H9 (cell line): ENCODE results near the gene CCSER1. TPM values are rescaled to one million over a fixed set of nuclear protein-coding genes. Genes with fewer than 3 reads are reported as not detected.

Experiments
- DNase-seq: peaks from one replicate; pipeline ENCODE4 v3.0.0-alpha.2; 2017
- H2AFZ ChIP-seq: one replicate; pipeline ENCODE4 v1.6.1; 2013; ENCODE audit warnings: mild to moderate bottlenecking, low read length, control low read depth, moderate library complexity
- H2AK5ac ChIP-seq: 2 replicates; pipeline ENCODE4 v1.6.1; 2013; ENCODE audit warnings: low read length, control low read depth, mixed read lengths; ENCODE audit not compliant: insufficient read length
- H2BK120ac ChIP-seq: one replicate; pipeline ENCODE4 v1.6.1; 2013; ENCODE audit warnings: low read depth, mild to moderate bottlenecking, low read length, control low read depth, inconsistent platforms; ENCODE audit not compliant: poor library complexity, severe bottlenecking
- H2BK12ac ChIP-seq: 2 replicates; pipeline ENCODE4 v1.6.1; 2013; ENCODE audit warnings: low read length, control low read depth, mixed read lengths, low read depth; ENCODE audit not compliant: insufficient read length
- H2BK15ac ChIP-seq: 2 replicates; pipeline ENCODE4 v1.6.1; 2013; ENCODE audit warnings: low read depth, low read length, control low read depth
- H2BK20ac ChIP-seq: one replicate; pipeline ENCODE4 v1.6.1; 2013; ENCODE audit warnings: low read depth, mild to moderate bottlenecking, low read length, control low read depth, inconsistent platforms; ENCODE audit not compliant: poor library complexity, severe bottlenecking
- H2BK5ac ChIP-seq: 2 replicates; pipeline ENCODE4 v1.6.1; 2013; ENCODE audit warnings: low read length, control low read depth, mixed read lengths; ENCODE audit not compliant: insufficient read length
- H3K14ac ChIP-seq: 2 replicates; pipeline ENCODE4 v1.6.1; 2013; ENCODE audit warnings: low read length, control low read depth; ENCODE audit not compliant: insufficient read depth
- H3K18ac ChIP-seq: 2 replicates; pipeline ENCODE4 v1.6.1; 2013; ENCODE audit warnings: low read depth, mild to moderate bottlenecking, mixed read lengths, low read length, control low read depth; ENCODE audit not compliant: insufficient read length
- H3K23ac ChIP-seq: 2 replicates; pipeline ENCODE4 v1.6.1; 2013; ENCODE audit warnings: low read length, control low read depth, mixed read lengths, low read depth; ENCODE audit not compliant: insufficient read length
- H3K23me2 ChIP-seq: 2 replicates; pipeline ENCODE4 v1.6.1; 2013; ENCODE audit warnings: low read depth, mild to moderate bottlenecking, mixed read lengths, low read length, control low read depth; ENCODE audit not compliant: insufficient read length, poor library complexity, severe bottlenecking
- H3K27ac ChIP-seq: 2 replicates; pipeline ENCODE4 v1.5.1; 2013; ENCODE audit warnings: low read length, control low read depth, mixed read lengths, low read depth; ENCODE audit not compliant: insufficient read length
- H3K27me3 ChIP-seq: 2 replicates; pipeline ENCODE4 v1.6.1; 2013; ENCODE audit warnings: low read length, control low read depth, inconsistent platforms; ENCODE audit not compliant: insufficient read depth
- H3K4ac ChIP-seq: 2 replicates; pipeline ENCODE4 v1.6.1; 2013; ENCODE audit warnings: low read depth, mild to moderate bottlenecking, control low read depth, inconsistent platforms, low read length, moderate library complexity
- H3K4me1 ChIP-seq: 2 replicates; pipeline ENCODE4 v1.6.1; 2013; ENCODE audit warnings: low read length, control low read depth, inconsistent platforms; ENCODE audit not compliant: insufficient read depth
- H3K4me2 ChIP-seq: 2 replicates; pipeline ENCODE4 v1.6.1; 2013; ENCODE audit warnings: low read length, control low read depth, mixed read lengths; ENCODE audit not compliant: insufficient read length, insufficient read depth
- H3K56ac ChIP-seq: 2 replicates; pipeline ENCODE4 v1.6.1; 2013; ENCODE audit warnings: low read depth, mild to moderate bottlenecking, mixed read lengths, low read length, control low read depth; ENCODE audit not compliant: insufficient read length
- H3K79me1 ChIP-seq: 2 replicates; pipeline ENCODE4 v1.6.1; 2013; ENCODE audit warnings: low read depth, mild to moderate bottlenecking, moderate library complexity, low read length, control low read depth, inconsistent platforms; ENCODE audit not compliant: insufficient read depth, poor library complexity, severe bottlenecking
- H3K79me2 ChIP-seq: 2 replicates; pipeline ENCODE4 v1.6.1; 2013; ENCODE audit warnings: low read length, control low read depth, inconsistent platforms; ENCODE audit not compliant: insufficient read depth
- H3K9ac ChIP-seq: 2 replicates; pipeline ENCODE4 v1.6.1; 2013; ENCODE audit warnings: low read length, control low read depth, mixed read lengths; ENCODE audit not compliant: insufficient read length; ENCODE audit errors: extremely low read depth
- H3K9me3 ChIP-seq: one replicate; pipeline ENCODE4 v1.6.1; 2013; ENCODE audit warnings: low read depth, low read length, inconsistent platforms; ENCODE audit not compliant: control insufficient read depth
- H3T11ph ChIP-seq: one replicate; pipeline ENCODE4 v1.6.1; 2013; ENCODE audit warnings: mild to moderate bottlenecking, low read length, control low read depth, inconsistent platforms
- H4K20me1 ChIP-seq: one replicate; pipeline ENCODE4 v1.6.1; 2013; ENCODE audit not compliant: control insufficient read depth, insufficient read length, insufficient read depth
- H4K5ac ChIP-seq: 2 replicates; pipeline ENCODE4 v1.6.1; 2013; ENCODE audit warnings: low read depth, mild to moderate bottlenecking, mixed read lengths, low read length, control low read depth; ENCODE audit not compliant: insufficient read length
- H4K8ac ChIP-seq: replicated peaks from 2 replicates; pipeline ENCODE4 v1.6.1; 2013; ENCODE audit warnings: low read length, control low read depth, mixed read lengths, low read depth; ENCODE audit not compliant: insufficient read length
- H4K91ac ChIP-seq: 2 replicates; pipeline ENCODE4 v1.6.1; 2013; ENCODE audit warnings: low read depth, mild to moderate bottlenecking, moderate library complexity, mixed read lengths, low read length, control low read depth; ENCODE audit not compliant: insufficient read length
- H3K27ac Mint-ChIP-seq, 3 experiments: 2 replicates in 2 of 3; 3 replicates in 1 of 3; pipeline ENCODE4 v1.8.0; 2020 to 2021; ENCODE audit warnings: mixed read lengths in 3 of 3, mild to moderate bottlenecking in 1 of 3, moderate library complexity in 1 of 3
- H3K27me3 Mint-ChIP-seq: 2 replicates; pipeline ENCODE4 v1.8.0; 2021; ENCODE audit warnings: low read depth, mild to moderate bottlenecking, moderate library complexity, mixed read lengths
- H3K36me3 Mint-ChIP-seq, 3 experiments: 2 replicates in 2 of 3; 3 replicates in 1 of 3; pipeline ENCODE4 v1.8.0; 2020 to 2021; ENCODE audit warnings: low read depth in 3 of 3, mixed read lengths in 3 of 3; ENCODE audit not compliant: insufficient read depth in 1 of 3
- H3K4me1 Mint-ChIP-seq, 2 experiments: 2 replicates each; pipeline ENCODE4 v1.8.0; 2020; ENCODE audit warnings: mixed read lengths in 2 of 2
- H3K4me3 Mint-ChIP-seq, 2 experiments: 2 replicates in 1 of 2; 3 replicates in 1 of 2; pipeline ENCODE4 v1.8.0; 2020 to 2021; ENCODE audit warnings: mild to moderate bottlenecking in 2 of 2, mixed read lengths in 2 of 2, moderate library complexity in 1 of 2
- H3K9me3 Mint-ChIP-seq, 2 experiments: 2 replicates in 1 of 2; 3 replicates in 1 of 2; pipeline ENCODE4 v1.8.0; 2020; ENCODE audit warnings: mild to moderate bottlenecking in 2 of 2, mixed read lengths in 2 of 2, moderate library complexity in 1 of 2
- CTCF ChIP-seq: fragments of 200-600 bp; sonication (generic); conservative IDR thresholded peaks from 3 replicates; pipeline ENCODE4 v1.8.0; 2021; ENCODE audit warnings: antibody characterized with exemption, mild to moderate bottlenecking
- WGBS: extraction: QIAGEN DNeasy Blood & Tissue Kit; methylation state at CpG from one replicate; pipeline ENCODE4 v1.1.7; 2013; ENCODE audit warnings: missing lambda C conversion rate, low lambda C conversion rate, mixed read lengths; ENCODE audit not compliant: insufficient read length; ENCODE audit errors: extremely low coverage; 5-methylcytosine and 5-hydroxymethylcytosine counted together
- total RNA-seq: library from RNA; stranded (reverse); gene quantifications from 2 replicates; pipeline ENCODE4 v1.2.1, GENCODE V29; 2021

Gene CCSER1
- total RNA-seq, 1 experiment from 2014 or later = 0.37 TPM

GRCh38 chr4:90240333-90240732 lies 113.1 kb downstream of the CCSER1 start:
- no peak overlapping the region for H3K4ac ChIP-seq
- no peak overlapping the region for H4K5ac ChIP-seq
- no peaks in the 10 kb centered on the region for H4K20me1 ChIP-seq
- Mint-ChIP-seq H3K4me3 (no peak overlapping the region), H3K27me3 (no peaks in the 10 kb centered on the region), H3K4me1 (no peaks in the 10 kb centered on the region), H3K36me3 (no peaks in the 10 kb centered on the region), H3K27ac (no peak overlapping the region), H3K9me3 (no peaks in the 10 kb centered on the region)
- no peak overlapping the region for H2BK15ac ChIP-seq
- H2BK12ac ChIP-seq = no peak overlapping the region
- no peak overlapping the region for H3K56ac ChIP-seq
- no peaks in the 10 kb centered on the region for H3K79me1 ChIP-seq
- H2AFZ ChIP-seq = no peak overlapping the region
- no peak overlapping the region for H3K4me2 ChIP-seq
- H2BK5ac ChIP-seq = no peak overlapping the region
- H3K27ac ChIP-seq = no peak overlapping the region
- H2BK120ac ChIP-seq = no peak overlapping the region
- H3K9me3 ChIP-seq = no peaks in the 10 kb centered on the region
- H3K4me1 ChIP-seq = no peaks in the 10 kb centered on the region
- DNase-seq = no peak
- no peak overlapping the region for H3K9ac ChIP-seq
- H3K14ac ChIP-seq = no peak overlapping the region
- H3K18ac ChIP-seq = no peak overlapping the region
- H3K27me3 ChIP-seq = no peaks in the 10 kb centered on the region
- no peaks in the 10 kb centered on the region for H3K79me2 ChIP-seq
- no peaks in the 10 kb centered on the region for H3K23me2 ChIP-seq
- no peak overlapping the region for H2BK20ac ChIP-seq
- no peak overlapping the region for H3K23ac ChIP-seq
- H3T11ph ChIP-seq = no peak overlapping the region
- no peak overlapping the region for H2AK5ac ChIP-seq
- no CpG with 5 or more reads among the region's 1 CpG for WGBS
- peak; percentile 55 for TF ChIP-seq CTCF
- H4K91ac ChIP-seq = no peak overlapping the region
- no peak overlapping the region for H4K8ac ChIP-seq
